Epithelial cell of prostate (primary cell): Measurements from ENCODE around the gene UNC119B.
"Not testable (repeated sequence)": the region's sequence is repeated elsewhere in the genome, so short reads cannot be mapped to it uniquely, and the experiment has no call there.

Source experiments
- DNase-seq: peaks from one replicate; pipeline ENCODE4 v3.0.0-alpha.2; 2011; ENCODE audit warnings: low read depth, low spot score
- H3K27ac ChIP-seq: fragments of 450-650 bp; 2 replicates; pipeline ENCODE4 v1.5.1; 2017; ENCODE audit warnings: mild to moderate bottlenecking

Gene UNC119B

DNA sequence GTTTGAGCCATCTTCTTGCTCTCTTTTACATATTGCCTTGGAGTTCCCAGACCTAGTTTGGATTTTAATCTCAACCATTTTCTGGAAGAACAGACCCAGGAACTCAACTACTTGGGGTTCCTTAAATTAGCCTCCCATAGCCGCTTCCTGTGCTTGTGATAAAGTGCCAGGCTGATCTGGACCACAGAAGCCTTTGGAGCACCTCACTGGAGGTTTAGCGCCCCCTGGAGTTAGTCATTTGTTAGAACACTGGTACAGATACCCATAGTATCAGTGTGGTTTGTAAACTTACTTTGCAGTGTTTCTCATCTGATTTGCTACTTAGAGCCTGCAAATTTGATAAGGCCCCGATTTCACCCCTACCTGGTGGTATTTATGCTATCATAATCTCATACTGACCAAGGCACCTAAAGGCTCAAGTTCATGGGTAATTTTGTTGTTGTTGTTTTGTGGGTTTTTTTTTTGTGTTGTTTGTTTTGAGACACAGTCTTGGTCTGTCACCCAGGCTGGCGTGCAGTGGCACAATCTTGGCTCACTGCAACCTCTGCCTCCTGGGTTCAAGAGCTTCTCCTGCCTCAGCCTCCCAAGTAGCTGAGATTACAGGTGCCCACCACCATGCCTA lies 3.7 kb downstream of the UNC119B start:
- no peak overlapping the region for H3K27ac ChIP-seq
- DNase-seq, result peak; percentile 10

DNA sequence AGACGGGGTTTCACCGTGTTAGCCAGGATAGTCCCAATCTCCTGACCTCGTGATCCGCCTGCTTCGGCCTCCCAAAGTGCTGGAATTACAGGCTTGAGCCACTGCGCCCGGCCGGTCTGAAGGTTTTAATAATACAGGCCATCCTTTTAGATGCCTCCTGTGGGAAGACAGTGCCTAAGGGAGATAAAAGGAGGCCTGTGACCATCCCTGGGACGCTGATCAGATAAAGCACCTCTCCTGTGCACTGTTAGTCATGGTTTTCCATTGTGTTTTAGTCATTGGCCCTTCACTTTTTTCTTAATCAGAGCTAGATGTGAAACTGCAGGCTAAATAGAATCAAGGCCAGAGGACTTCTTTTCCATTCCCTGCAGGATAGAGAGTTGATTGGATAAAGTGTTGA lies 7.8 kb downstream of the UNC119B start:
- no peak overlapping the region for H3K27ac ChIP-seq
- DNase-seq, result no peak

DNA sequence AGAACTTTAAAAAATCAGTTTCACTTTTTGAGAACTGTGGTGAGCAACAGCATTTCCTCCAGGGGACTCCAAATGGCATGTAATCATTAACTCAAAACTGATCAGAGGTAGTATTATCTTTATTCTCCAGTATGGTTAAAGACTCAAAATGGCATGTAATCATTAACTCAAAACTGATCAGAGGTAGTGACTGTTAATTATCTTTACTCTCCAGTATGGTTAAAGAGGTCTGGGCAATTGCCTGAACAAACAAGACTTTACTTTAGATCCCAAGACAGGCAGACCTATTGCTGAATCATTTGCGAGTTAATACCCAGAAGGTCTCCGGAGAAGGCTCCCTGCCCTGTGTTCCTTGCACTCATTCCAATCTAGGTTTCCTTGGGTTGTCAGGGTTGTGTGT lies 8.8 kb downstream of the UNC119B start:
- DNase-seq, result no peak
- H3K27ac ChIP-seq, result no peak overlapping the region

DNA sequence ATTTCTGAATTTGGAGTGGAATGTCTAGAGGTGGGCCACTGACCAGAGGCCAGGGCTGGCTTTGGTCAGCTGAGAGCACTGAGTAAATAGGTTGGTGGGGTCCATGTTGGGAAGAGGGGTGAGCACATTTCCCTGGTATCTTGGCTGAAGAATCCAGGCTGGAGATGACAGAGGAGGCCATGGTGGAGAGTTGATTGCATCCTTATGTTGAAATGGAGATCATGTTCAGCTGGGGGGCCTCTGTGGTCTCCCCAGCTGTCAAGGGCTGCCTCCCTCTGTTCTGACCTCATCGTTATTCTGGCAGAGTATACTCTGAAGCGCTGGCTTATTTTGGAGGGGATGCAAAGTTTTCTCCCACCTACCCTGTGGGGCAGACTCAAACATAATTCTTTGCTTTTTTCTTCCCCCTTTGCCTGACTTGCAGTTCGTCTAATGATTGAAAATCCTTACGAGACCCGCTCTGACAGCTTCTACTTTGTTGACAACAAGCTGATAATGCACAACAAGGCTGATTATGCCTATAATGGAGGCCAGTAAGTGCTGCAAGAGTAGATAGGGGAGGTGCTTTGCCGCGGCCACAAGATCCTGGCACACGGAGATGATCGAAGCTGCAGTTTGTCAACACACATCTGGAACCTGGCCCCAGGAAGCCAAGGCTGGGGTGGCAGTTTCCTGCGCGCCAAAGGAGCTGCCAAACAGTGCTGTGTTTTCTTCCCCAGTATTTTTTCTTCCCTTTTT lies 9.4 kb downstream of the UNC119B start:
- no peak overlapping the region for H3K27ac ChIP-seq
- DNase-seq, result no peak

DNA sequence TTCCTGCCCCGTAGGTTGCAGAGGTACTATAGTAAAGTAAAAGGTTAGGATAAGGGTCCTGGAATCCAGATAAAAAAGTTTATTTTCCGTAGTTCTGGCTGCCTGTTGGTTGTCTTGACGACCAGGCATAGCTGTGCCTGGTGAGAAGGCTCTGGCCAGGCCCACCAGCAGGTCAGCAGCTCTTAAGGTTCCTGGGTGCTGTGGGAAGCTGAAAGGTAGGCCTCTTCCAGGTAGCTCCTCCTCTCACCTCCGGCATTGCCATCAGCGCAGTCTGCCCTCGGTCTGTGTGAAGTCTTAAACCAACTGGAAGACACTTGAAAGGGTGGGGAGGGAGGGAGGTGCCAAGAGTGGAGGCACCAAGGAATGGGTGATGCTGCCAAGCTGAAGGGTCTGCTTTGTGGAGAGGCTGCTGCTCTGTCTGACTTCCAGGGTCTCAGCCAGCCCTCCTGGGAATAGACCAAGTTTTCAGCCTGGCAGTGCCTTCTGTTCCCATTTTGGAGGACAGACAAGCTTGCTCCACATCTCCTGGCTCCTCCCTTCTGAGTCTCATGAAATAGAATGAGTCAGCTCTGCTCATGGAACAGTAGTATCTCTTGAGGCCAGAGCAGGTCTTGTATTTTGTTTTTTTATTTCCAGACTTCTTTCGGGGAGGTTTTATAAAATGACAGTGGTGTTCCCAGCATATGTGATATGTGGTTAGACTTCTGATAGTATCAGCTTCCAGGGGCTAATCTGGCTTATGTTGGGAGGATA lies 10.2 kb downstream of the UNC119B start:
- H3K27ac ChIP-seq, result no peak overlapping the region
- DNase-seq, result peak; percentile 24

DNA sequence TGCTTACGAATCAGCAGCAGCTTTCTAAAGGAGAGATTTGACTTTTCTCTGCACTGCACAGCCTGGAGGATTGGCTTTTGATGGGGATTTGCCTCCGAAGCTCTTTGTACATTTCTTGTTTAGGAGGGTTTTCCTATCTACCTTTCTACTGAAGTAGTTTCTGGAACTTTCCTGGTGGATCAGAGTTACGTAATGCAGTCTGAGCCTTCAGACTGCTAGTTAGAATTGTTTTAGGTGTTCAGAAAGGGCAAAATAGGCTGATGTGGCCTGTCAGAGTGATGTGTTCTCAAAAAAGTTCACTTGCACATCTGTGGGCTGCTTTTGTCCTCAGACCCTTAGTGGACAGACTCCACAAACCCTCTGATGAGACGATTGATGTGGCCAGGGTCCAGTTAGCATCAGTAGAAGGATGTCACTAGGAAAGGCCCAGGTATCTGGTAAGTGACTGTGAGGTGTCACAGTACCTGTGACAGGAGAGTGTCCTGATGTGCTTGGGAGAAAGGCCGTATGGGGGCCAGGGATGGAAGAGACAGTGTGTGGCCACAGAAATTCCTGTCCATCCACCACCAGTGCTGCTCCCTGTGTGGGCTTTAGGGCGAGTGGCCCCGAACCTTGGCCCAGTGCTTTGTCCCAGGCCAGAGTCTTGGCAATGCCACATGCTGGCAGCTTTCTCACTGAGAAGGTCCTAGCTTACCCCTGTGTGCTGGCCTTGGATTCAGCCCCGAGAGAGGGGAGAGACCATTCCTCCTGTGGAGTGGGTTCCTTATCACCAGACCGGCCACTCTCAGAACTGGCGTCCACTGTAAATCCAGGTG lies 10.9 kb downstream of the UNC119B start:
- DNase-seq, result no peak
- H3K27ac ChIP-seq, result no peak overlapping the region

DNA sequence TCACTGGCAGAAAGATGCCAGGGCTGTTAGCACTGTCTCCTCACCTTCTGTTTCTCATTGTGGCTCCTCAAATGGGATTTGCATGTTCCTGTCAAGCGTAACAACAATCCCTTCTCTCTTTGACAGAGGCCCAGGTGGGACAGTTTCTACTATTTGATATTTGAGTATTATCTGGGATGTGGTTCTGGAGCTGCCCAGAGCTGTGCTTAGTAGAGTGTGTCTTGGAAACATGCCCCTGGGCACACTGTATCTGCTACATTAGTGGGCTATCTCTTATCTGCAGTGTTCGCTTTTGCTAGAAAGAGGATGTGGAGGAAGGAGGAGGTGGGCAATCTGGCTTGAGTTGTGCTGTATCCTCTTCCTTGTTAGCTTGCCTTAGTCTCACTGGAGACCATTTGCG lies 11.6 kb downstream of the UNC119B start:
- no peak overlapping the region for H3K27ac ChIP-seq

DNA sequence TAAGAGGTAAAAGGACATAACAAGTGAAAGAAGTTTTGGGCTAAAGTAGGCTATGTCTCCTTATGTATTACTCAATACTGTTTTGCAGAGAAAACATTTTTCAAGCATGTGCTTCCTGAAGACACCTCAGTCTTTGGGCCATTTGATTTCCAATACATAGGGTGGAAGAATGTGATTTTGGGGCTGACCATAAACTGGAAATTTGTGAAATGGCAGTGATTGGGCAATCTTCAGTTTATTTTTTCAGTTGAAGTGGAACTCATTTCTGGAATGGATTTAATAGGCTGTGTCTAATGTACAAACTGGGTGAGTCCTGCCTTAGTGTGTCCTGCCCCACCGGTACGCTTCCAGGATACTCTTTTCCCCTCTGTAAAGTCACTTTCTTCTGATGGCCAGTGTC lies 12.5 kb downstream of the UNC119B start:
- H3K27ac ChIP-seq, result no peak overlapping the region
- DNase-seq, result no peak

More for the DNA sequence above, 11.6 kb downstream of the UNC119B start:
- DNase-seq, result no peak

DNA sequence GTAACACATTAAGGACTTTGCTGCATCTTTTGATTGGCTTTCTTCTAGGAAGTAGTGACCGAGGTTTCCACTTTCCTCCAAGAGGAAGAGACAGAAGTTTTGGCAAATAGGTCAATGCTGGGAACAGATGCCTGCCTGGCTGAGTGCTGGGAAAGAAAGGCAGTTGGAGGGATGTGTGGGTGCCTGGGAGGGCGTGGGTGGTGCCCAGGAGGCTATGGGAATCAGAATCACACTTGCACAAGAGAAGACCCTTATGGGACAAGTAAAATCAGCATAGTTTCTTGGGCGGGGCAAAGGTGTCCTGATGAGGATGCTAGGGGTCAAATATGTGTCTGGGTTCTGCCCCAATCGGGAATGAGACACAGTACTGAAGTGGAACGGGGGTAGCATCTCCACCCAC lies 14.5 kb downstream of the UNC119B start:
- DNase-seq, result no peak
- no peak overlapping the region for H3K27ac ChIP-seq

DNA sequence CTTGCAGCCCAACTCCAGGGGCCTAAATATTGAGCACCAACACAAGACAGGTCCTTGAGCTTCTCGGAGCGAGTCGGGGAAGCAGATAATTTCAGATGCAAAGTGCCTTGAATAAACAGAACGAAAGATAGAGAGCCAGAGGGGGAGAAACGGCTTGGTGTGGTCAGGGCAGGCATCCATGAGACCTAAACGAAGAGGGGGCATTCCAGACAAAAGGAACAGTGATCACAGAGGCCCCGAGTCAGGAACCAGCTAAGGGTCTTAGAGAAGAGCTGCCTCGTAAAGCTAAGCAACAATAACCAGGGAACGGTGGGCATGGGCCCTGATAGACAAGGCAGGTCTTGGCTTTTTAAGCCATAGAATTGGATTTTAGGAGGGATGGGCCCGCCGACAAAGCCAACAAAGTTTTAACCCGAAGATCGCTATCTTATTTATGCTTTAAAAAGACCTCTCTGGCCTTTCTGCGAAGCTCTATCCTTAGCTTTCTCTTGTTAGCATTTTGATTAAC lies 14.9 kb downstream of the UNC119B start:
- no peak overlapping the region for H3K27ac ChIP-seq

DNA sequence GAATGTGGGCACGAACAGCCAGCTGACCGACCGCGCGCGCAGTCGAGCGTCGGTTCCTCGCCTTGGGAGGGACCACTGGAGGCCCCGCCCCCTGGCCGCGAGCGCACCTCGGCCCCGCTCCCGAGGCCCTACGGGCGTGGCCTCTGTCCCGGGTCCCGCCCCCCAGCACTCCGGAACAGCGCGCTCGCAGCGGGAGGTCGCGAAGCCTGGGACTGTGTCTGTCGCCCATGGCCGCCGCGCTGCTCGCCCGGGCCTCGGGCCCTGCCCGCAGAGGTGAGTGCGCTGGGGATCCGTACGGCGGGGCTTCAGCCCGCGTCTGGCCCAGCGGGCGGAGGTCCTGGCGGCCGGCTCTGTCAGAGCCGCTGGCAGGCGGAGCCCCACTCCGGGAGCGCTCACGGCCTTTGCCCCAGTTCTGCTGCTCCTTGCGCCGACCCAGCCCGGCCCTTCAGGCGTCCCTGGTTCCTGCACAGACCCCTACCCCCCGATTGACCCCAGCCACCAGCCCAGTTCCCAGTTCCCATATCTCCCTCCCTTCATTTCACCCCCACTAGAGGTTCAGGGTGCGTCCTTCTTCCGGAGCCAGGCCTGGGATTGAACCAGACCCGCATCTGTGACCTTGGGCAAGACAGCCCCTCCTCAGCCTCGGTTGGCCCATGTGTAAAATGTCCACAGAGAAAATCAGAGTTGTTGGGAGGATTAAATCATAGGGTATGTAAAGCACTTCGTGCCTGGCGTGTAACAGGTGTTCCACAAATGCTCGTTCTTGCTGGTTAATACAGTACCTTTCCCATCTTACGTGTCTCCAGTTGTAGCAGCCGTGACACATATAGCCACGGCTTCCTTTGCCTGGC lies 15.6 kb downstream of the UNC119B start, which contains the start of gene ACADS:
Gene ACADS, plus strand, starts transcription at position 168 of the 851 bp plus-strand sequence. Its CDS starts 60 bp downstream, at position 228.
- no peak for DNase-seq
- no peak within 1 kb of the TSS for H3K27ac ChIP-seq

More for the DNA sequence above, 14.9 kb downstream of the UNC119B start:
- DNase-seq, result no peak

DNA sequence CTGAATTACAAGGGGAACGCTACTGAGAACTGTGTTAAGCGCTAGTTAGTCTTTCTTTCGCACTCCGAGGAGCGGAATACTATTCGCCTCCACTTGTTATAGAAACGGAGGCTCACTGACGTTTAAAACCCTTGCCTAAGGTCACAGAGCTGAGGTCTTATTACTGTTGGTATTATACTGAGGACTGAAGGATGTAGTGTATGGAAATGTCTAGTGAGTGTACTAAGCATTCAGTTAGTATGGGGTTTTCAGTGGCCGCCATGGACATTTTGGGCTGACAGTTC lies 16.2 kb downstream of the UNC119B start:
- no peak overlapping the region for H3K27ac ChIP-seq

DNA sequence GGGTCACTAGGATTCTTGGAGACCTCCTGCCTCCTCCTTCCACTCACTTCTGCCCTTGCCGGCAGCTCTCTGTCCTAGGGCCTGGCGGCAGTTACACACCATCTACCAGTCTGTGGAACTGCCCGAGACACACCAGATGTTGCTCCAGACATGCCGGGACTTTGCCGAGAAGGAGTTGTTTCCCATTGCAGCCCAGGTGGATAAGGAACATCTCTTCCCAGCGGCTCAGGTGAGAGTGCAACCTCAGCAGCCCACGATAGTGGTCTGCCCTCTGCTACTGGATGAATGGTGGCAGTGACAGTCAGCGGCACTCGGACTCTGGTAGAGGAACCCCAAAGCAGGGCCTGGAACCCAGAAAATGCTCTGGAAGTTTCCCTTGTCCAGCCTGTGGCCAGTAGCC lies 16.7 kb downstream of the UNC119B start:
- no peak overlapping the region for H3K27ac ChIP-seq
- DNase-seq, result no peak

More for the DNA sequence above, 16.2 kb downstream of the UNC119B start:
- no peak for DNase-seq

DNA sequence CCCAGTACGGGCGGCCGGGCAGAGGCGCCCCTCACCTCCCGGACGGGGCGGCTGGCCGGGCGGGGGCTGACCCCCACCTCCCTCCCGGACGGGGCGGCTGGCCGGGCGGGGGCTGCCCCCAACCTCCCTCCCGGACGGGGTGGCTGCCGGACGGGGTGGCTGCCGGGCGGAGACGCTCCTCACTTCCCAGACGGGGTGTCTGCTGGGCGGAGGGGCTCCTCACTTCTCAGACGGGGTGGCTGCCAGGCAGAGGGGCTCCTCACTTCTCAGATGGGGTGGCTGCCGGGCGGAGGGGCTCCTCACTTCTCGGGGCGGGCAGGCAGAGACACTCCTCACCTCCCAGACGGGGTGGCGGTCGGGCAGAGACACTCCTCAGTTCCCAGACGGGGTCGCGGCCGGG lies 21.9 kb downstream of the UNC119B start:
- not testable (repeated sequence) for H3K27ac ChIP-seq, DNase-seq

DNA sequence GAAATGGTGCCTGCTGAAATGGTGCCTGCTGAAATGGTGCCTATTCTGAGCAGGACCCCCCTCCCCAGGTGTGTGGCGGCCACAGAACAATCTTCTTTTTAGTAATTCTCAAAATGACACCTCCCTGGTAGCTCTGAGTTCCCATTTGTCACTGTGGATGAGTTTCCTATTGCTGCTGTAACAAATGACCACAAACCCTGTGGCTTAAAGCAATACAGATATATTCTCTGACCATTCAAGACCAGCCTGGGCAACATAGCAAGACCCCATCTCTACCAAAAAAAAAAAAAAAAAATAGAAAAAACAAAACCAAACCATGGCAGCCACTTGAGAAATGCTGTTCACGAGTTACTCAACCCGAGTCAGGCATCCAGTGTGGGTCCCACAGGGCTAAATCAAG lies 23.3 kb downstream of the UNC119B start:
- no peak overlapping the region for H3K27ac ChIP-seq
- no peak for DNase-seq

DNA sequence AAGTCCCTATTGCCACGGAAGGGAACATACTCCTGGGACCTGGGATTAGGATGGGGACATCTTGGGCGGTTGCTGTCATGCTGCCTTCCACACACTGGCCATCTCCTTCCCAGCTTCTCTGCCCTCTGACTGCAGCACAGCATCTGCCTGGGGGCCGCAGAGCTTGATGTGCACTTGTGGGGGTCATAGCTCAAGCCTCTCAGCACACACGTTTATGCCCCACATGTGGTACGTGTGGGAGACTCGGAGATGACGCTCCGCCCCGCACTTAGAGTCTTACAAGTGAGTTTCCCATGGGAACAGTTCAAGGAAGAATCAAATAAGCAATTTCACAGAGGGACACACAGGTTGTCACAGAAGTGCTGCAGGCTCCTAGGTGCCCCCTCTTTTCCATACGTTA lies 24.0 kb downstream of the UNC119B start:
- H3K27ac ChIP-seq, result no peak overlapping the region
- DNase-seq, result no peak

DNA sequence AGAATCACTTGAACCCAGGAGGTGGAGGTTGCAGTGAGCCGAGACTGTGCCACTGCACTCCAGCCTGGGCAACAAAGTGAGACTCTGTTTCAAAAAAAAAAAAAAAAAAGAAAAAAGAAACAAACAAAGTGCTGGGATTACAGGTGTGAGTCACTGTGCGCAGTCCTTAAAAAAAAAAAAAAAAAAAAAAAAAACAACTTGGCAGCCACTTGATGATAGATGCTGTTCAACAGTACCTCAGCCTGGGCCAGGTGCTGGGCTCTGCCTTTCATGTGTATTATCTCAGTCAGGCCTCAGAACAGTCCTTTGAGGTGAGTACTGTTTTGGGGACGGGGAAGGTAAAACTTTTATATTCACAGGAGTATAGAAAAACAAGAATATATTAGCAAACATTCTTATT lies 24.9 kb downstream of the UNC119B start:
- no peak for DNase-seq

DNA sequence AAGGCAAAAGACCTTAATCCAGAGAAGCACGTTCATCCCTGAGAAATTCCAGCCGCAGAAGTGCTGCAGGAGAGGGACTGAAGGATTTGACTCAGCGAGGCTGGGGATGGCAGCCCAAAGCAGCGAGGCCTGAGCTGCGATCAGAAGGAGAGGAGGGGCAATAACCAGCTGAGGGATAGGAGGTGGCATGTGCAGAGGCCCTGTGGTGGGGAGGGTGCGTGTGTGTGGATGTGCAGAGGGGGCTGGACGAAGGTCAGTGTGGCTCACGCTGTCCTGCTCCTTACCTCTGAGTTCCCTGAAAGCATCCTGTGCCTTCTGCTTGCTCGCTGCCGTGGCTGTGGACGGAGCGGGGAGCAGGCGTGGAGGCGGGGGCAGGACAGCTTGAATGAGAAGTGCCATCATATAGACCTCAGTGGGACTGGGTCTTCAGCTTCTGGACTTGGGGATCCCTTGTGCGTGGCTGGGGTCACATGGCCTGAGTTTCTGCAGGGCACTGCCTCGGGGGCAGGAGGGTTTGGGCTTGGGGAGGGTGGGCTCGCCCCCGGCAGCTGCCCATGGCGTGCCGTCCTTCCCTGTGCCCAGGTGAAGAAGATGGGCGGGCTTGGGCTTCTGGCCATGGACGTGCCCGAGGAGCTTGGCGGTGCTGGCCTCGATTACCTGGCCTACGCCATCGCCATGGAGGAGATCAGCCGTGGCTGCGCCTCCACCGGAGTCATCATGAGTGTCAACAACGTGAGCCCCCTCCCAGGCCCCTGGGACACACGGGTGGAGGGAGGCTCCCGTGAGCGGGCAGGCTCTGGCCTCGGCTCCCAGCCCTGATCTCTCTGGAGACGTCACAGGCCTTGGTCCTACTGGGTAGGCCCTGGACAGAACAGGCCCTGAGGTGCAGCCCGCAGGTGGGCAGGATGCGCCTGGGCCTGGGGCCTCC lies 26.4 kb downstream of the UNC119B start:
- no peak overlapping the region for H3K27ac ChIP-seq
- DNase-seq, result no peak

More for the DNA sequence above, 24.9 kb downstream of the UNC119B start:
- no peak overlapping the region for H3K27ac ChIP-seq
